Transverse colon (tissue), 4 donors: Measurements from ENCODE around the gene ANAPC5.

Experiments used
- POLR2A ChIP-seq: fragments of 450-650 bp; IDR thresholded peaks from one replicate; pipeline ENCODE4 v1.6.1; 2016; ENCODE audit warnings: antibody characterized with exemption, mild to moderate bottlenecking, moderate library complexity
- POLR2AphosphoS5 ChIP-seq, 3 donors: sonication (generic); formaldehyde crosslinking; IDR thresholded peaks; one replicate each; pipeline ENCODE4 v1.6.1; 2016; ENCODE audit warnings: antibody characterized with exemption in 3 of 3
- TF ChIP-seq, protein P1 (sequence below), 5 experiments: fragments of 200-600 bp in 3 of 5; fragments of 450-650 bp in 2 of 5; sonication (generic) in 3 of 5; IDR thresholded peaks; 1 replicate in 2 of 5; 2 replicates in 3 of 5; pipeline ENCODE4 v1.5.1; 2016 to 2017; ENCODE audit warnings: antibody characterized with exemption in 5 of 5, inconsistent platforms in 3 of 5, mild to moderate bottlenecking in 2 of 5, moderate library complexity in 1 of 5

DNA sequence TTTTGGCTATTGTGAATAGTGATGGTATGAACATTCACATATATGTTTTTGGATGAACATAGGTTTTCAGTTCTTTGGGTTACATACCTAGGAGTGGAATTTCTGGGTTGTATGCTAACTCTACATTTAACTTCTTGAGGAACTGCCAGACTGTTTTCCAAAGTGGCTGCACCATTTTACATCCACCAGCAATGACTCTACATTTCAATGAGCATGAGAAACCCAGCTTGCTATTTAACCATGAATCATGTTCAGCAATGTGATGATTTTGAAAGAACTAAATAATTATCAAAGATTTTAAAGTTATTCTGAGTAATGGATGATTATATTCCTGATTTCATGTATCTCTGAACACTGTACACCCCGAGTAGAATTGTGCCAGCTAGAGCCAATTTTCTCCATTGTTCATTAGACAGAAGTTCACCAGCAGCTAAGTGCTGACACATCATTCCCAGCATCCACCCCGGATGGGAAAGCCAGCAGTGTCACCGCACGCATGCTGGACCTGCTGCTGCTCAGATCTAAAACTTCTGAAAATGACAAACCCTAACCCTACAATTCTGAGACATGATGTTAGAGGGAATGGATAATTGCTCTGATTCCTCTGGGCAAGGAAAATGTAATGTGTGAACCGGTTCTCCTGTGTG is 13.3 kb upstream of the ANAPC5 start:
- TF ChIP-seq, protein P1, sequence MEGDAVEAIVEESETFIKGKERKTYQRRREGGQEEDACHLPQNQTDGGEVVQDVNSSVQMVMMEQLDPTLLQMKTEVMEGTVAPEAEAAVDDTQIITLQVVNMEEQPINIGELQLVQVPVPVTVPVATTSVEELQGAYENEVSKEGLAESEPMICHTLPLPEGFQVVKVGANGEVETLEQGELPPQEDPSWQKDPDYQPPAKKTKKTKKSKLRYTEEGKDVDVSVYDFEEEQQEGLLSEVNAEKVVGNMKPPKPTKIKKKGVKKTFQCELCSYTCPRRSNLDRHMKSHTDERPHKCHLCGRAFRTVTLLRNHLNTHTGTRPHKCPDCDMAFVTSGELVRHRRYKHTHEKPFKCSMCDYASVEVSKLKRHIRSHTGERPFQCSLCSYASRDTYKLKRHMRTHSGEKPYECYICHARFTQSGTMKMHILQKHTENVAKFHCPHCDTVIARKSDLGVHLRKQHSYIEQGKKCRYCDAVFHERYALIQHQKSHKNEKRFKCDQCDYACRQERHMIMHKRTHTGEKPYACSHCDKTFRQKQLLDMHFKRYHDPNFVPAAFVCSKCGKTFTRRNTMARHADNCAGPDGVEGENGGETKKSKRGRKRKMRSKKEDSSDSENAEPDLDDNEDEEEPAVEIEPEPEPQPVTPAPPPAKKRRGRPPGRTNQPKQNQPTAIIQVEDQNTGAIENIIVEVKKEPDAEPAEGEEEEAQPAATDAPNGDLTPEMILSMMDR (IDR thresholded peaks at IDR 0.05) = no peak
- TF ChIP-seq POLR2A (no peak), POLR2AphosphoS5 (IDR thresholded peaks at IDR 0.05) (no peak)
